HepG2 (cell line): ENCODE measurements around the gene INF2. TPM values are rescaled to one million over a fixed set of nuclear protein-coding genes. Genes with fewer than 3 reads are reported as not detected.
A peak's percentile ranks its signal among the peaks of the same experiment; 100 is the strongest.

Experiments used
- KLF11 ChIP-seq: IDR thresholded peaks from 2 replicates; pipeline ENCODE4 v1.6.1; 2016; ENCODE audit warnings: missing compliant biosample characterization
- KLF15 ChIP-seq: sonication (generic); formaldehyde crosslinking; IDR thresholded peaks from 2 replicates; pipeline ENCODE4 v1.8.1; 2023; ENCODE audit warnings: borderline replicate concordance, mild to moderate bottlenecking, inconsistent platforms, missing genetic modification reagents, mixed read lengths
- MED1 ChIP-seq: sonication (generic); formaldehyde crosslinking; IDR thresholded peaks from 2 replicates; pipeline ENCODE4 v1.4.0; 2020; ENCODE audit warnings: missing genetic modification reagents
- NBN ChIP-seq: fragments of 450-650 bp; conservative IDR thresholded peaks from 2 replicates; pipeline ENCODE4 v1.6.1; 2017
- PAX8 ChIP-seq: sonication (generic); formaldehyde crosslinking; IDR thresholded peaks from 2 replicates; pipeline ENCODE4 v1.8.0; 2022; ENCODE audit warnings: mild to moderate bottlenecking, missing genetic modification reagents, borderline replicate concordance
- SYNCRIP ChIP-seq: fragments of 200-400 bp; formaldehyde crosslinking; IDR thresholded peaks from 2 replicates; pipeline ENCODE4 v1.6.1; 2018; ENCODE audit warnings: mild to moderate bottlenecking, low read depth, low read length; ENCODE audit not compliant: insufficient read depth
- ZMAT3 ChIP-seq: sonication (generic); formaldehyde crosslinking; conservative IDR thresholded peaks from 2 replicates; pipeline ENCODE4 v1.7.0; 2021; ENCODE audit warnings: missing genetic modification reagents
- ZNF605 ChIP-seq: sonication (generic); formaldehyde crosslinking; IDR thresholded peaks from 2 replicates; pipeline ENCODE4 v1.8.0; 2022; ENCODE audit warnings: mild to moderate bottlenecking, missing genetic modification reagents
- ZNF616 ChIP-seq: sonication (generic); formaldehyde crosslinking; IDR thresholded peaks from 2 replicates; pipeline ENCODE4 v1.5.0; 2020; ENCODE audit warnings: low read depth, mild to moderate bottlenecking, missing genetic modification reagents
- ZNF652 ChIP-seq: IDR thresholded peaks from 2 replicates; pipeline ENCODE4 v1.6.1; 2016; ENCODE audit warnings: low read depth, borderline replicate concordance
- ZNF772 ChIP-seq: sonication (generic); formaldehyde crosslinking; IDR thresholded peaks from 2 replicates; pipeline ENCODE4 v1.5.0; 2020; ENCODE audit warnings: mild to moderate bottlenecking, missing genetic modification reagents
- ZNF883 ChIP-seq: sonication (generic); formaldehyde crosslinking; IDR thresholded peaks from 2 replicates; pipeline ENCODE4 v1.5.1; 2020; ENCODE audit warnings: mild to moderate bottlenecking, missing genetic modification reagents; ENCODE audit errors: not compliant biosample characterization
- polyA plus RNA-seq, 8 experiments: library from polyadenylated mRNA; depleted of rRNA in 3 of 8; stranded (reverse) in 7 of 8; unstranded in 1 of 8; fragments of >200 nt; fragmentation: Illumina TruSeq in 4 of 8; extraction: Trizol in 4 of 8; gene quantifications; 2 replicates each; pipeline versions ENCODE4 v1.2.1 to v1.2.3, GENCODE V29; 2011 to 2016; ENCODE audit warnings: low read depth in 4 of 8, missing spikeins in 1 of 8, mixed read lengths in 1 of 8; ENCODE audit not compliant: insufficient read depth in 1 of 8
- total RNA-seq, 5 experiments: library from RNA; depleted of rRNA; stranded (reverse); fragments of >200 nt; fragmentation: Illumina TruSeq; extraction: Trizol; gene quantifications; 2 replicates each; pipeline ENCODE4 v1.2.3, GENCODE V29; 2016; ENCODE audit warnings: low read depth in 1 of 5
- TF ChIP-seq, protein P1 (sequence below): sonication (generic); formaldehyde crosslinking; conservative IDR thresholded peaks from 2 replicates; pipeline ENCODE4 v1.4.0; 2020; ENCODE audit warnings: mild to moderate bottlenecking, missing genetic modification reagents, moderate library complexity
- TF ChIP-seq, protein P2 (sequence below): sonication (generic); formaldehyde crosslinking; IDR thresholded peaks from 2 replicates; pipeline ENCODE4 v1.4.0; 2020; ENCODE audit warnings: missing genetic modification reagents, borderline replicate concordance
- TF ChIP-seq, protein P3 (sequence below): sonication (generic); formaldehyde crosslinking; IDR thresholded peaks from 2 replicates; pipeline ENCODE4 v1.5.0; 2020; ENCODE audit warnings: mild to moderate bottlenecking, missing genetic modification reagents
- TF ChIP-seq, protein P4 (sequence below): IDR thresholded peaks from 2 replicates; pipeline ENCODE4 v1.6.1; 2012; ENCODE audit warnings: inconsistent platforms
- TF ChIP-seq, protein P5 (sequence below): sonication (generic); formaldehyde crosslinking; IDR thresholded peaks from 2 replicates; pipeline ENCODE4 v1.5.1; 2020; ENCODE audit warnings: missing genetic modification reagents, mild to moderate bottlenecking, borderline replicate concordance

INF2 gene
- total and polyA plus RNA-seq, 2 of the 13 experiments (the other 11 are each of a cell fraction or from before 2014, with no cell fraction given) = 16.4 to 26.4 TPM

DNA sequence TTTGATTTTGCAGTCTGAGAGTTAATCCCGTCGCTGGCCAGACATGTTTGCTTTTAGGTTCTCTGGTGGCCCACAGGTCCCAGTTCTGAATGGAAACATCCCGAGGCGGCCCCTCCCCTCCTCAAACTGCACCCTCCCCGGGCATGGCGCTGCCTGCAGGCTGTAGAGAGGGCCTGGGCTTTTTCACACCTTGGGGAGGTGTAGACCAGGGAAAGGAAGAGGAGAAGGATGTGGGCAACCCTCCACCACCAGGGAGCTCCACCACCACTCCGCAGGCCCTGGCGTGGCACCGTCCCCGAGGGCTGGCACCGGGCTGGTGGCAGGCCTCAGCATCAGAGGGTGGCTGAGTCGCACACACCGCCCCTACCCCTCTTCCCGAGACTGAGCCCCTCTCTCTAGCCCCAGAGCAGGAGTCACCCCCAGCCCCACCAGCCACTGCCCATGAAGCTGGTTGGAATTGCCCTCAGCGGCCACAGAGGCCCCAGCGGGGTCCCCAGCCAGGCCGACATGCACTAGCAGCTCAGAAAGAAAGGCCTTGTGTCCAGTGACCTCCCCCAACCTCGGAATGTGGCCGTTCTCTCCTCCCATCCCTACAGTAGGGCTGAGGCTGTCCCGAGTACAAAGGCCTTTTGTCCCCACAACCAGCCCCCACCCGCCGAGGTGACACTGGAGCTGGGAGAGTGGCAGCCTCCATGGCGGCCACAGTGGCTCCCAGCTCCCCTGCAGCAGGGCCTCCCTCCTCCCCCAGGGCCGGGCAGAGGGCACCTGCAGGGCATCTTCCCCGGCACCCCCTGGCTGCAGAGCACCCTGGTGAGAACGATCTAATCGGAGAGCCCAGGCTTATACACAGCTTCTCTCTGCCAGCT lies 23.5 kb upstream of the INF2 start (continued):
- no peak for TF ChIP-seq KLF11 (CRISPR knock-in tag)
- TF ChIP-seq SYNCRIP = no peak
- TF ChIP-seq ZNF652 (CRISPR knock-in tag) = no peak; the same call in 1 of the 2 replicates
- peak; percentile 70; the same call in 1 of the 2 replicates for TF ChIP-seq MED1
- TF ChIP-seq ZNF883 (CRISPR knock-in tag) = peak; percentile 40
- TF ChIP-seq, protein P1, sequence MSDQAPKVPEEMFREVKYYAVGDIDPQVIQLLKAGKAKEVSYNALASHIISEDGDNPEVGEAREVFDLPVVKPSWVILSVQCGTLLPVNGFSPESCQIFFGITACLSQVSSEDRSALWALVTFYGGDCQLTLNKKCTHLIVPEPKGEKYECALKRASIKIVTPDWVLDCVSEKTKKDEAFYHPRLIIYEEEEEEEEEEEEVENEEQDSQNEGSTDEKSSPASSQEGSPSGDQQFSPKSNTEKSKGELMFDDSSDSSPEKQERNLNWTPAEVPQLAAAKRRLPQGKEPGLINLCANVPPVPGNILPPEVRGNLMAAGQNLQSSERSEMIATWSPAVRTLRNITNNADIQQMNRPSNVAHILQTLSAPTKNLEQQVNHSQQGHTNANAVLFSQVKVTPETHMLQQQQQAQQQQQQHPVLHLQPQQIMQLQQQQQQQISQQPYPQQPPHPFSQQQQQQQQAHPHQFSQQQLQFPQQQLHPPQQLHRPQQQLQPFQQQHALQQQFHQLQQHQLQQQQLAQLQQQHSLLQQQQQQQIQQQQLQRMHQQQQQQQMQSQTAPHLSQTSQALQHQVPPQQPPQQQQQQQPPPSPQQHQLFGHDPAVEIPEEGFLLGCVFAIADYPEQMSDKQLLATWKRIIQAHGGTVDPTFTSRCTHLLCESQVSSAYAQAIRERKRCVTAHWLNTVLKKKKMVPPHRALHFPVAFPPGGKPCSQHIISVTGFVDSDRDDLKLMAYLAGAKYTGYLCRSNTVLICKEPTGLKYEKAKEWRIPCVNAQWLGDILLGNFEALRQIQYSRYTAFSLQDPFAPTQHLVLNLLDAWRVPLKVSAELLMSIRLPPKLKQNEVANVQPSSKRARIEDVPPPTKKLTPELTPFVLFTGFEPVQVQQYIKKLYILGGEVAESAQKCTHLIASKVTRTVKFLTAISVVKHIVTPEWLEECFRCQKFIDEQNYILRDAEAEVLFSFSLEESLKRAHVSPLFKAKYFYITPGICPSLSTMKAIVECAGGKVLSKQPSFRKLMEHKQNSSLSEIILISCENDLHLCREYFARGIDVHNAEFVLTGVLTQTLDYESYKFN (CRISPR knock-in tag) = peak; percentile 89
- TF ChIP-seq, protein P2, sequence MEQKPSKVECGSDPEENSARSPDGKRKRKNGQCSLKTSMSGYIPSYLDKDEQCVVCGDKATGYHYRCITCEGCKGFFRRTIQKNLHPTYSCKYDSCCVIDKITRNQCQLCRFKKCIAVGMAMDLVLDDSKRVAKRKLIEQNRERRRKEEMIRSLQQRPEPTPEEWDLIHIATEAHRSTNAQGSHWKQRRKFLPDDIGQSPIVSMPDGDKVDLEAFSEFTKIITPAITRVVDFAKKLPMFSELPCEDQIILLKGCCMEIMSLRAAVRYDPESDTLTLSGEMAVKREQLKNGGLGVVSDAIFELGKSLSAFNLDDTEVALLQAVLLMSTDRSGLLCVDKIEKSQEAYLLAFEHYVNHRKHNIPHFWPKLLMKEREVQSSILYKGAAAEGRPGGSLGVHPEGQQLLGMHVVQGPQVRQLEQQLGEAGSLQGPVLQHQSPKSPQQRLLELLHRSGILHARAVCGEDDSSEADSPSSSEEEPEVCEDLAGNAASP (CRISPR knock-in tag) = peak; percentile 88; the same call in 1 of the 2 replicates
- TF ChIP-seq, protein P3, sequence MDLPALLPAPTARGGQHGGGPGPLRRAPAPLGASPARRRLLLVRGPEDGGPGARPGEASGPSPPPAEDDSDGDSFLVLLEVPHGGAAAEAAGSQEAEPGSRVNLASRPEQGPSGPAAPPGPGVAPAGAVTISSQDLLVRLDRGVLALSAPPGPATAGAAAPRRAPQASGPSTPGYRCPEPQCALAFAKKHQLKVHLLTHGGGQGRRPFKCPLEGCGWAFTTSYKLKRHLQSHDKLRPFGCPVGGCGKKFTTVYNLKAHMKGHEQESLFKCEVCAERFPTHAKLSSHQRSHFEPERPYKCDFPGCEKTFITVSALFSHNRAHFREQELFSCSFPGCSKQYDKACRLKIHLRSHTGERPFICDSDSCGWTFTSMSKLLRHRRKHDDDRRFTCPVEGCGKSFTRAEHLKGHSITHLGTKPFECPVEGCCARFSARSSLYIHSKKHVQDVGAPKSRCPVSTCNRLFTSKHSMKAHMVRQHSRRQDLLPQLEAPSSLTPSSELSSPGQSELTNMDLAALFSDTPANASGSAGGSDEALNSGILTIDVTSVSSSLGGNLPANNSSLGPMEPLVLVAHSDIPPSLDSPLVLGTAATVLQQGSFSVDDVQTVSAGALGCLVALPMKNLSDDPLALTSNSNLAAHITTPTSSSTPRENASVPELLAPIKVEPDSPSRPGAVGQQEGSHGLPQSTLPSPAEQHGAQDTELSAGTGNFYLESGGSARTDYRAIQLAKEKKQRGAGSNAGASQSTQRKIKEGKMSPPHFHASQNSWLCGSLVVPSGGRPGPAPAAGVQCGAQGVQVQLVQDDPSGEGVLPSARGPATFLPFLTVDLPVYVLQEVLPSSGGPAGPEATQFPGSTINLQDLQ (CRISPR knock-in tag) = 0 out of 2 replicates have a peak, but pooled peaks have one; percentile 59
- TF ChIP-seq, protein P4, sequence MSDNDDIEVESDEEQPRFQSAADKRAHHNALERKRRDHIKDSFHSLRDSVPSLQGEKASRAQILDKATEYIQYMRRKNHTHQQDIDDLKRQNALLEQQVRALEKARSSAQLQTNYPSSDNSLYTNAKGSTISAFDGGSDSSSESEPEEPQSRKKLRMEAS = peak; percentile 56
- TF ChIP-seq ZNF616 (CRISPR knock-in tag) = no peak
- TF ChIP-seq, protein P5, sequence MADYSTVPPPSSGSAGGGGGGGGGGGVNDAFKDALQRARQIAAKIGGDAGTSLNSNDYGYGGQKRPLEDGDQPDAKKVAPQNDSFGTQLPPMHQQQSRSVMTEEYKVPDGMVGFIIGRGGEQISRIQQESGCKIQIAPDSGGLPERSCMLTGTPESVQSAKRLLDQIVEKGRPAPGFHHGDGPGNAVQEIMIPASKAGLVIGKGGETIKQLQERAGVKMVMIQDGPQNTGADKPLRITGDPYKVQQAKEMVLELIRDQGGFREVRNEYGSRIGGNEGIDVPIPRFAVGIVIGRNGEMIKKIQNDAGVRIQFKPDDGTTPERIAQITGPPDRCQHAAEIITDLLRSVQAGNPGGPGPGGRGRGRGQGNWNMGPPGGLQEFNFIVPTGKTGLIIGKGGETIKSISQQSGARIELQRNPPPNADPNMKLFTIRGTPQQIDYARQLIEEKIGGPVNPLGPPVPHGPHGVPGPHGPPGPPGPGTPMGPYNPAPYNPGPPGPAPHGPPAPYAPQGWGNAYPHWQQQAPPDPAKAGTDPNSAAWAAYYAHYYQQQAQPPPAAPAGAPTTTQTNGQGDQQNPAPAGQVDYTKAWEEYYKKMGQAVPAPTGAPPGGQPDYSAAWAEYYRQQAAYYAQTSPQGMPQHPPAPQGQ (CRISPR knock-in tag) = no peak
- TF ChIP-seq NBN = no peak
- TF ChIP-seq ZNF605 = peak; percentile 38; the same call in 1 of the 2 replicates
- TF ChIP-seq KLF15 (CRISPR knock-in tag) = no peak; the same call in 1 of the 2 replicates
- TF ChIP-seq ZMAT3 (CRISPR knock-in tag) = no peak
- TF ChIP-seq ZNF772 (CRISPR knock-in tag) = peak; percentile 41; the same call in 1 of the 2 replicates
- no peak for TF ChIP-seq PAX8 (CRISPR knock-in tag)
